ENCODE data around the gene RPTOR. TPM values are rescaled to one million over a fixed set of nuclear protein-coding genes. Genes with fewer than 3 reads are reported as not detected.

Gene RPTOR
- polyA plus RNA-seq, 1 experiment, result 10.8 TPM

DNA sequence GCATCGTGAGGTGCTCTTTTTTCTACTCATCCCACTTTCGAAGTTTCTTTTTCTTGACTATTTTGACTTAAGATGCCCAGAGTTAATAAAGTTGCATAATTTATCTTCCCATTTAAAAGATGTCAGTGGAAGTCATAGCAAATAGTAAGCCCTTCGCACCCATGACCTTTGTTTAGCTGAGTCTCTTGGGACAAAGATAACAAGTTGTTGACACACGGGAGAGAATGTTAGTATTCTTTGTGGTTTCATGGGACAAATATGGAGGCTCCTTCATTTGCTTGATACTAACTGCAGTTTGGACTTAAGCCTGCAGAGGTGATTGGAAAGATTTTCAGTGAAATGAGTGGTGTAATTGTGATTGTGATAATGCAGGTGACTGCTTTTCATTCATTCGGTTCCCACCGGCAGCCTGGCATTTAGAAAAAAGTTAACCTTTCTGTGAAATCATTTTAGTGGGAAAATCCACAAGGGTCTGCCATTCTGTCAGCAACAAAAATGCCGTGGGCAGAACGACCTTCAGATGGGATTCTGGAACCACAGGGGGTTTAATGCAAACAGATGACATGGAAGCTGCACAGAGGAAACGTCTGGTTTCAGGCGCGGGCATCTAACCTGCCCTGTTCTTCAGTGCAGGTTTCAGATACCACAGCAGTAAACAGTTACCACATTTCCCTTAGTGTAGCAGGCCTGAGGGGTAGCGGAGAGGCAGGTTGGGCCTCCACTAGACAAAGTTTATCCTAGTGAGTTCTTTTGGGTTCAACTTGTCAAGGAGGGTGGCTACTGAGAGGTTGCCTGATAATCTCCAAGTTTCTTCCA lies 123.0 kb downstream of the RPTOR start:
- POLR2A ChIA-PET, result no interaction called here
- CTCF ChIA-PET, result no interaction called here
- no peak for DNase-seq (ENCODE audit: low read depth)
- H3K4me3 ChIP-seq (ENCODE audit: low read depth, low read length), result no peak overlapping the region
- no peaks in the 10 kb centered on the region for H3K27me3 ChIP-seq (ENCODE audit: control insufficient read depth, insufficient read depth, low read length)
- H3K36me3 ChIP-seq (ENCODE audit: control insufficient read depth, insufficient read depth, low read length), result no peaks in the 10 kb centered on the region
- TF ChIP-seq, protein P1, sequence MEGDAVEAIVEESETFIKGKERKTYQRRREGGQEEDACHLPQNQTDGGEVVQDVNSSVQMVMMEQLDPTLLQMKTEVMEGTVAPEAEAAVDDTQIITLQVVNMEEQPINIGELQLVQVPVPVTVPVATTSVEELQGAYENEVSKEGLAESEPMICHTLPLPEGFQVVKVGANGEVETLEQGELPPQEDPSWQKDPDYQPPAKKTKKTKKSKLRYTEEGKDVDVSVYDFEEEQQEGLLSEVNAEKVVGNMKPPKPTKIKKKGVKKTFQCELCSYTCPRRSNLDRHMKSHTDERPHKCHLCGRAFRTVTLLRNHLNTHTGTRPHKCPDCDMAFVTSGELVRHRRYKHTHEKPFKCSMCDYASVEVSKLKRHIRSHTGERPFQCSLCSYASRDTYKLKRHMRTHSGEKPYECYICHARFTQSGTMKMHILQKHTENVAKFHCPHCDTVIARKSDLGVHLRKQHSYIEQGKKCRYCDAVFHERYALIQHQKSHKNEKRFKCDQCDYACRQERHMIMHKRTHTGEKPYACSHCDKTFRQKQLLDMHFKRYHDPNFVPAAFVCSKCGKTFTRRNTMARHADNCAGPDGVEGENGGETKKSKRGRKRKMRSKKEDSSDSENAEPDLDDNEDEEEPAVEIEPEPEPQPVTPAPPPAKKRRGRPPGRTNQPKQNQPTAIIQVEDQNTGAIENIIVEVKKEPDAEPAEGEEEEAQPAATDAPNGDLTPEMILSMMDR (IDR thresholded peaks at IDR 0.05; ENCODE audit: insufficient read depth, low read depth, low read length), result no peak

DNA sequence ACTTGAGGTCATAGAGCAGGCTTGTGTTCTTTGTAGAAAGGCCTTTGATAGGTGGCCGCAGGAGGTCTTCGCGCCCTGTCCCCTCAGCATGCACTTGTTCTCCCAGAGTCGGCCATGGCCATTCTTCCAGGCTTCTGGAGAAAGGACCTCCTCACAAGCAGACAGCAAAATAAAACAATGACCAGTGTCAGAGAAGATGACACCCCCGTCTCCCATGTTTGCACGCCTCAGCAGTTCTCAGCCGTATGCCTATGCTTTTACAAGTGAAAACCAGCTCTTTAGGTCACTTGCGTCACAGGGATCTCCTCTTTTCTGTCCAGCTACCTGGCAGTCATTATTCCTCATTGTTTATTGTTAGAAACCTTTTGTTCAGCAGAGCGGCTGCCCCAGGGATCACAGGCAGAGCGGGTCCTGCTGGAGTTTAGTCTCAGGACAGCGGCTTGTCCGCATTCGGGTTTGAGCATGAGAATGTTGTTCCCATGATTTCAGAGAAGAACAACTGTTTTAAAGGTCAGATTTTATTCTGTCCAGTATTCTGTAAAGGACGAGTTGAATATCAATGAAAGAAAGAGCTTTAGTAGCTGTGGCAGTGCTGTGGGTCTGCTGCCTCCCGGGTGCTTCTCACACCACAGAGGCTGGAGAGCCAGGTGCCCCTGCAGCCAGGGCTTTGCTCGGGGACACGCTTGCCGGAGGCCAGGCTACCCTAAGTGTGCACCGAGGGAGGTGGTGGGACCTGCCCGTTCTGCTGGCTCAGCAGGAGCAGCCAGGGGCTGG lies 123.9 kb downstream of the RPTOR start:
- Histone ChIP-seq H3K27me3 (ENCODE audit: control insufficient read depth, insufficient read depth, low read length) (no peaks in the 10 kb centered on the region), H3K36me3 (ENCODE audit: control insufficient read depth, insufficient read depth, low read length) (no peaks in the 10 kb centered on the region), H3K4me3 (ENCODE audit: low read depth, low read length) (no peak overlapping the region)
- TF ChIP-seq, protein P1 (IDR thresholded peaks at IDR 0.05; ENCODE audit: insufficient read depth, low read depth, low read length), result no peak
- CTCF ChIA-PET, result no interaction called here
- no peak for DNase-seq (ENCODE audit: low read depth)
- POLR2A ChIA-PET, result no interaction called here

DNA sequence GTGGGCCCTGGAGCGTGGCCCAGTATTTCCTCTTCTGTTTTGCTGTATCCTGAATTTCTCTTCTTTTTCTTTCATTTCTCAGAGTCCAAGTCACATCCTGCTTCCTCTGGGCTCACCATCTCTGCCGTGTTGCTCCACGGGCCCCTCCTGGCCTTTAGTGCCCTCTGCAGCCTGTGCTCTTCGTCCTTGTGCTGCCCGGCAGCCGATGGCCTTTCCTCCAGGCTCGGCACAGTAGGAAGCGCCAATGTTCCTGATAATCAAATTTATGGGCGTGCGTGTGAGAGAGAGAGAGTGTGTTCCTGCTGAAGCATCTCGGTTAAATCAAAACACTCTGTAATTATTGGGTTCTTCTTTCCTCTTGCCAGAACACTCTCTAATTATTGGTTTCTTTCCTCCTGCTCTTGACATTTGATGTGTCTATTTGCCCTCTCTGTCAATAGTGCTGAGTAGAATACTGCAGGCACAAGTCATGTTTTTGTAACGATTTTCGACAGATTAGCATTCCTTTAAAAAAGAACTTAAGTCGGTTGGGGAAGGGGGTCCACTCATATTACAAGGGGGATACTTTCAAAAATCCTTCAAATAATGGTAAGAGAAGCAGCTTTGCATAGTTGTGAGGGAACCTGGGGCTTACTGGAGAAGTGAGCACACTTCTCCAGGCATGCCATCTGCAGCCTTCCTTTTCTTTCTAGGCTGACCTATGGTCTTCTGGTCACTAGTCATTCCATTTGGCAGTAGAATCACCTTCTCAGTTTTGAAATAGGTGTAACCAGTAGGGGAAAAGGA lies 126.6 kb downstream of the RPTOR start:
- ChIA-PET POLR2A (no interaction called here), CTCF (interaction anchor here (1.4 to 1.5 kb wide), 2 partner anchors 11 to 24 kb away, joined by 3 to 4 read pairs; no protein-coding TSS in a partner anchor)
- TF ChIP-seq, protein P1 (IDR thresholded peaks at IDR 0.05; ENCODE audit: insufficient read depth, low read depth, low read length), result no peak
- H3K27me3 ChIP-seq (ENCODE audit: control insufficient read depth, insufficient read depth, low read length), result no peaks in the 10 kb centered on the region
- H3K4me3 ChIP-seq (ENCODE audit: low read depth, low read length), result no peak overlapping the region
- no peaks in the 10 kb centered on the region for H3K36me3 ChIP-seq (ENCODE audit: control insufficient read depth, insufficient read depth, low read length)
- no peak for DNase-seq (ENCODE audit: low read depth)

DNA sequence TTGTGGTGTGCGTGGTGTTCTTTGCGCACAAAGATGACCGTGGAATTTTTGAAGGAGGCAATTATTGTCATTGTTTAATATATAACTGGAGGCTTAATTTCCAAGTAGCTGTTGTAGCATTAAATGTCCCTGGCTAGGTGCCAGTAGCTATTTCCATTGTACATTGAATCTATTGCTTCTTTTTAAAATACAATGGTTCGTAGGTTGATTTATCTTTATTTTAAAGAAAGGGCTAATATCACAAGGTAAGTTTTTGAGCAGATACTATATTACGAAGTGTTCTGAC lies 127.1 kb downstream of the RPTOR start:
- H3K4me3 ChIP-seq (ENCODE audit: low read depth, low read length), result no peak overlapping the region
- TF ChIP-seq, protein P1 (IDR thresholded peaks at IDR 0.05; ENCODE audit: insufficient read depth, low read depth, low read length), result no peak
- POLR2A ChIA-PET, result no interaction called here
- no peaks in the 10 kb centered on the region for H3K27me3 ChIP-seq (ENCODE audit: control insufficient read depth, insufficient read depth, low read length)
- no peak for DNase-seq (ENCODE audit: low read depth)
- CTCF ChIA-PET, result interaction anchor here (1.4 to 1.5 kb wide), 2 partner anchors 11 to 23 kb away, joined by 3 to 4 read pairs; no protein-coding TSS in a partner anchor
- H3K36me3 ChIP-seq (ENCODE audit: control insufficient read depth, insufficient read depth, low read length), result no peaks in the 10 kb centered on the region

Data from BJ (cell line).